ENCODE data around the gene CADPS. TPM values are rescaled to one million over a fixed set of nuclear protein-coding genes. Genes with fewer than 3 reads are reported as not detected.

The CADPS gene
- total RNA-seq, 1 experiment from 2014 or later, result not detected

DNA sequence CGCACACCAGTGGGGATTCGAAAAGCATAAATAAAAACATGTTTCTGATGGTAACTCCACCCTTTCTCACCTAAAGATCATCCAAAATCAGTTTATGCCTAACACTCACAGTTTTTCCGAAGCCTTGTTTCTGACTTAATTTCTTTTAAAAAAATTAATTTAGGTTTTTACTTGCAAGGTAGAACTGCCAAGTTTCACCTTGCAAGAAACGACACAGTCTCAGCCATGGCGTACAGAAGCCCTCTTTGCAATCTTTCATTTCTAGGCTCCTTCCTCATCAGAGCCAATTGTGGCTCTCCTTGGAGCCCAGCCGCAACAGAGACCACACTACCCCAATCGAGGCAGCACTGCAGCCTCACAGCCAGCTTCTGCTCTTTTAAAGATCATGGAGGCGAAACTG, 470.9 kb downstream of the CADPS start:
- ChIA-PET POLR2A (no interaction called here), CTCF (no interaction called here)
- ATAC-seq, result no peak
- intact Hi-C loops (cut with micrococcal nuclease; ENCODE audit: unreplicated experiment) (no loop called here), in situ Hi-C loops (cut with HindIII; ENCODE audit: low pct_unique_long_range_greater_than_20kb, low sequenced_read_pairs) (no loop called here)
- TF ChIP-seq, protein P1, sequence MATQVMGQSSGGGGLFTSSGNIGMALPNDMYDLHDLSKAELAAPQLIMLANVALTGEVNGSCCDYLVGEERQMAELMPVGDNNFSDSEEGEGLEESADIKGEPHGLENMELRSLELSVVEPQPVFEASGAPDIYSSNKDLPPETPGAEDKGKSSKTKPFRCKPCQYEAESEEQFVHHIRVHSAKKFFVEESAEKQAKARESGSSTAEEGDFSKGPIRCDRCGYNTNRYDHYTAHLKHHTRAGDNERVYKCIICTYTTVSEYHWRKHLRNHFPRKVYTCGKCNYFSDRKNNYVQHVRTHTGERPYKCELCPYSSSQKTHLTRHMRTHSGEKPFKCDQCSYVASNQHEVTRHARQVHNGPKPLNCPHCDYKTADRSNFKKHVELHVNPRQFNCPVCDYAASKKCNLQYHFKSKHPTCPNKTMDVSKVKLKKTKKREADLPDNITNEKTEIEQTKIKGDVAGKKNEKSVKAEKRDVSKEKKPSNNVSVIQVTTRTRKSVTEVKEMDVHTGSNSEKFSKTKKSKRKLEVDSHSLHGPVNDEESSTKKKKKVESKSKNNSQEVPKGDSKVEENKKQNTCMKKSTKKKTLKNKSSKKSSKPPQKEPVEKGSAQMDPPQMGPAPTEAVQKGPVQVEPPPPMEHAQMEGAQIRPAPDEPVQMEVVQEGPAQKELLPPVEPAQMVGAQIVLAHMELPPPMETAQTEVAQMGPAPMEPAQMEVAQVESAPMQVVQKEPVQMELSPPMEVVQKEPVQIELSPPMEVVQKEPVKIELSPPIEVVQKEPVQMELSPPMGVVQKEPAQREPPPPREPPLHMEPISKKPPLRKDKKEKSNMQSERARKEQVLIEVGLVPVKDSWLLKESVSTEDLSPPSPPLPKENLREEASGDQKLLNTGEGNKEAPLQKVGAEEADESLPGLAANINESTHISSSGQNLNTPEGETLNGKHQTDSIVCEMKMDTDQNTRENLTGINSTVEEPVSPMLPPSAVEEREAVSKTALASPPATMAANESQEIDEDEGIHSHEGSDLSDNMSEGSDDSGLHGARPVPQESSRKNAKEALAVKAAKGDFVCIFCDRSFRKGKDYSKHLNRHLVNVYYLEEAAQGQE (IDR thresholded peaks at IDR 0.05; ENCODE audit: insufficient read depth in 1 of 2, low read depth in 2 of 2, low read length in 1 of 2), result no peak
- no peak for TF ChIP-seq POLR2AphosphoS5 (IDR thresholded peaks at IDR 0.05; ENCODE audit: low read depth, low read length)
- no peak for TF ChIP-seq TCF7L2 (IDR thresholded peaks at IDR 0.05; ENCODE audit: low read depth, low read length)
- TF ChIP-seq SIN3A (IDR thresholded peaks at IDR 0.05; ENCODE audit: borderline replicate concordance, insufficient read depth, low read depth, low read length), result no peak
- TF ChIP-seq, protein P2, sequence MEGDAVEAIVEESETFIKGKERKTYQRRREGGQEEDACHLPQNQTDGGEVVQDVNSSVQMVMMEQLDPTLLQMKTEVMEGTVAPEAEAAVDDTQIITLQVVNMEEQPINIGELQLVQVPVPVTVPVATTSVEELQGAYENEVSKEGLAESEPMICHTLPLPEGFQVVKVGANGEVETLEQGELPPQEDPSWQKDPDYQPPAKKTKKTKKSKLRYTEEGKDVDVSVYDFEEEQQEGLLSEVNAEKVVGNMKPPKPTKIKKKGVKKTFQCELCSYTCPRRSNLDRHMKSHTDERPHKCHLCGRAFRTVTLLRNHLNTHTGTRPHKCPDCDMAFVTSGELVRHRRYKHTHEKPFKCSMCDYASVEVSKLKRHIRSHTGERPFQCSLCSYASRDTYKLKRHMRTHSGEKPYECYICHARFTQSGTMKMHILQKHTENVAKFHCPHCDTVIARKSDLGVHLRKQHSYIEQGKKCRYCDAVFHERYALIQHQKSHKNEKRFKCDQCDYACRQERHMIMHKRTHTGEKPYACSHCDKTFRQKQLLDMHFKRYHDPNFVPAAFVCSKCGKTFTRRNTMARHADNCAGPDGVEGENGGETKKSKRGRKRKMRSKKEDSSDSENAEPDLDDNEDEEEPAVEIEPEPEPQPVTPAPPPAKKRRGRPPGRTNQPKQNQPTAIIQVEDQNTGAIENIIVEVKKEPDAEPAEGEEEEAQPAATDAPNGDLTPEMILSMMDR (IDR thresholded peaks at IDR 0.05), result no peak
- Histone ChIP-seq H3K27ac (ENCODE audit: low read length) (no peak overlapping the region), H3K36me3 (ENCODE audit: control insufficient read depth, insufficient read depth, low read length) (no peaks in the 10 kb centered on the region), H3K4me3 (ENCODE audit: low read depth in 2 of 2, low read length in 2 of 2) (no peak overlapping the region), H3K4me1 (ENCODE audit: control insufficient read depth, insufficient read depth, low read length) (no peaks in the 10 kb centered on the region), H3K27me3 (ENCODE audit: control insufficient read depth, insufficient read depth, low read length) (no peaks in the 10 kb centered on the region; the same call in 1 of the 2 replicates), H3K9me3 (ENCODE audit: control insufficient read depth, insufficient read depth, low read depth, low read length) (no peaks in the 10 kb centered on the region)
- BruUV-seq (replicated peaks), result no TSS peak
- no peak for DNase-seq (ENCODE audit: low read depth, low spot score)

DNA sequence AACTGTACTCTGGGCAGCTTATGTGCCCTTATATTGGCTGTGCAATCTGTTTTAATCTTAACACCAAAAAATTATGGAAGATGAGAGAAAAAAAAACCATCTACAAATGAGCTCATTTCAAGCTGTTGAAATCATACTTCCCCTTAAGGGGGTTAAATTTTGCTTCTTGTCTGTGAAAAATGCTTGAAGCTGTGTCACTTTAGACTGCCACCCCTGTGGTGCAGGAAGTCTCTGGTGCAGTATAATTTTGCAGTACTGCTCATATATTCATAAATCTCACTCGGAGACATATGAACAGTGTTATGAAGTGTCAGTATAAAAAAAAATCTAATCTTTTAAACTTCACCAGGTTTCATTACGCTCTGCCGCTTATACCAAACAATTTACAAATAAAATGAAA, 471.5 kb downstream of the CADPS start:
- intact Hi-C loops (cut with micrococcal nuclease; ENCODE audit: unreplicated experiment) (no loop called here), in situ Hi-C loops (cut with HindIII; ENCODE audit: low pct_unique_long_range_greater_than_20kb, low sequenced_read_pairs) (no loop called here)
- Histone ChIP-seq H3K36me3 (ENCODE audit: control insufficient read depth, insufficient read depth, low read length) (no peaks in the 10 kb centered on the region), H3K27me3 (ENCODE audit: control insufficient read depth, insufficient read depth, low read length) (no peaks in the 10 kb centered on the region), H3K4me3 (ENCODE audit: low read depth in 2 of 2, low read length in 2 of 2) (no peak overlapping the region), H3K9me3 (ENCODE audit: control insufficient read depth, insufficient read depth, low read depth, low read length) (no peaks in the 10 kb centered on the region), H3K27ac (ENCODE audit: low read length) (no peak overlapping the region), H3K4me1 (ENCODE audit: control insufficient read depth, insufficient read depth, low read length) (no peaks in the 10 kb centered on the region)
- BruUV-seq (replicated peaks), result no TSS peak
- ATAC-seq (no peak), DNase-seq (ENCODE audit: low read depth, low spot score) (no peak)
- TF ChIP-seq TCF7L2 (IDR thresholded peaks at IDR 0.05; ENCODE audit: low read depth, low read length), result no peak
- TF ChIP-seq SIN3A (IDR thresholded peaks at IDR 0.05; ENCODE audit: borderline replicate concordance, insufficient read depth, low read depth, low read length), result no peak
- no peak for TF ChIP-seq POLR2AphosphoS5 (IDR thresholded peaks at IDR 0.05; ENCODE audit: low read depth, low read length)
- TF ChIP-seq, protein P1 (IDR thresholded peaks at IDR 0.05; ENCODE audit: insufficient read depth in 1 of 2, low read depth in 2 of 2, low read length in 1 of 2), result no peak
- TF ChIP-seq, protein P2 (IDR thresholded peaks at IDR 0.05), result no peak
- ChIA-PET CTCF (no interaction called here), POLR2A (no interaction called here)
